GM13977 (cell line): ENCODE data around the gene FAAP20.

Experiments
- DNase-seq: peaks from one replicate; pipeline ENCODE4 v3.0.0; 2012; ENCODE audit warnings: low spot score
- CTCF ChIP-seq: IDR thresholded peaks from 2 replicates; pipeline ENCODE4 v1.5.1; 2012; ENCODE audit warnings: mild to moderate bottlenecking, control low read depth; ENCODE audit not compliant: insufficient read depth; ENCODE audit errors: extremely low read depth, missing control alignments
- in situ Hi-C: fragments of 300-500 bp; cut with MboI; formaldehyde crosslinking; loops from one replicate; pipeline ENCODE4 v1.12.0; 2022; ENCODE audit warnings: low sequenced_read_pairs, low pct_unique_long_range_greater_than_20kb, mixed read lengths, inconsistent platforms; ENCODE audit not compliant: unreplicated experiment

Gene FAAP20

GRCh38 chr1:2188336-2188735 is 6.2 kb downstream of the FAAP20 start:
- DNase-seq, result no peak
- in situ Hi-C loops, result loop anchor here (25.0 kb wide), 1 partner anchor 349 kb away; the partner anchor contains the start of genes HES5 and PANK4
- TF ChIP-seq CTCF, result no peak

DNA sequence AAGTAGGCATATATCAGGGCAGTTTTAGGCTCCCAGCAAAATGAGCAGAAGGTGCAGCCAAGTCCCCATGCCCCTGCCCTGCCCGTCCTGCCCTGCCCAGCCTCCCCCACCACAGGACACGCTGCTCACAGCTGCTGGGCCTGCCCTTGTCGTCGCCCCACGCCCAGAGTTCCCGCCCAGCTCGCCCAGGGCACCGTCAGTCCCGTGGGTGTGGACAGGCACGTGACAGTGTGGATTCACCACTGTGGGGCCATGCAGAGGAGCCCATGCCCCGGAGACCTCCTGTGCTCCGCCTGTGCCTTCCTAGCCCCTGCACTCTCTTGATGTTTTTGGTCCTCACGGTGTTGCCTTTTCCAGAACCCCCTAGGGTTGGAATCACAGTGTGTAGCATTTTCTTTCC is 7.0 kb downstream of the FAAP20 start:
- no peak for DNase-seq
- no peak for TF ChIP-seq CTCF
- in situ Hi-C loops, result loop anchor here (25.0 kb wide), 1 partner anchor 350 kb away; the partner anchor contains the start of genes HES5 and PANK4

DNA sequence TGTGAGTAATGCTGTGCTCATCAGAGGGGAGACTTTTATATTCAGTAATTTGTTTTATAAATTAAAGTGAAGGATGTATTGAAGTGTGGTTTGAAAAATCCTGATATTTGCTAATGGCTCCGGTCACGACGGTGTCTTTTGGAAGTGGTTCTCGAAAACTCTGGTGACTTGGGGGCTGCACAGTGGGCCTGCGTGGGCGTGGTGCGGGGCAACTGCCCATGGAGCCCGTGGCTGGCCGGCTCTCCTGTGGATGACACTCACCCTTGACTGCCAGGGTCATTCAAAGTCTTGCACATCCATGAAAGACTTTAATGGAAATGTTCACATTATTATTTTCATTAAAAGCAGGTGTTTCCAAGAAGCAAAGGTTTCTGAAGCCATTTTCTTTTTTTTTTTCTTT is 7.7 kb downstream of the FAAP20 start:
- DNase-seq, result no peak
- no peak for TF ChIP-seq CTCF
- in situ Hi-C loops, result loop anchor here (25.0 kb wide), 1 partner anchor 350 kb away; the partner anchor contains the start of genes HES5 and PANK4

GRCh38 chr1:2185880-2186855 is 8.4 kb downstream of the FAAP20 start:
- no peak for DNase-seq
- no peak for TF ChIP-seq CTCF
- in situ Hi-C loops, result loop anchor here (25.0 kb wide), 1 partner anchor 351 kb away; the partner anchor contains the start of genes HES5 and PANK4

DNA sequence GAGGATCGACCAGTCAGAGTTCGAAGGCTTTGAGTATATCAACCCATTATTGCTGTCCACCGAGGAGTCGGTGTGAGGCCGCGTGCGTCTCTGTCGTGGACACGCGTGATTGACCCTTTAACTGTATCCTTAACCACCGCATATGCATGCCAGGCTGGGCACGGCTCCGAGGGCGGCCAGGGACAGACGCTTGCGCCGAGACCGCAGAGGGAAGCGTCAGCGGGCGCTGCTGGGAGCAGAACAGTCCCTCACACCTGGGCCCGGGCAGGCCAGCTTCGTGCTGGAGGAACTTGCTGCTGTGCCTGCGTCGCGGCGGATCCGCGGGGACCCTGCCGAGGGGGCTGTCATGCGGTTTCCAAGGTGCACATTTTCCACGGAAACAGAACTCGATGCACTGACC is 9.6 kb downstream of the FAAP20 start:
- no peak for TF ChIP-seq CTCF
- no peak for DNase-seq
- in situ Hi-C loops, result loop anchor here (25.0 kb wide), 1 partner anchor 352 kb away; the partner anchor contains the start of genes HES5 and PANK4

DNA sequence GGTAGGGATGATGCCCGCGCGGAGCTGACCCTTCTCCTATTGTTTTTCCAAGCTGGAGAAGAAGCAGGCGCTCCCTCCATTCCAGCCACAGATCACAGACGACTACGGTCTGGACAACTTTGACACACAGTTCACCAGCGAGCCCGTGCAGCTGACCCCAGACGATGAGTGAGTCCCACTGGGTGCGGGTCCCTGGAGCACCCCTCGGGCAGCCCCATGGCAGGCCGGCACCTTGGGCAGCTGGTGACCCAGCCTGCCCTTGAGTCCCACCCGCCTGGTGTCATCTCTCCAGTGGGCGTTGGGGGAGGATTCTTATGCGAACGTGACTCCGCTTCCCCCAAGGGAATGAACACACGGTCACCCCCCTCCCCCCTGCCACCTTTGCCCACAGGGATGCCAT is 10.0 kb downstream of the FAAP20 start:
- TF ChIP-seq CTCF, result no peak
- DNase-seq, result no peak
- in situ Hi-C loops, result loop anchor here (25.0 kb wide), 1 partner anchor 353 kb away; the partner anchor contains the start of genes HES5 and PANK4
